Measurements from ENCODE around the gene ASCL1. TPM values are rescaled to one million over a fixed set of nuclear protein-coding genes. Genes with fewer than 3 reads are reported as not detected.

The ASCL1 gene
- total RNA-seq = not detected in 2 replicates

GRCh38 chr12:102957339-102958050, at the start of gene ASCL1:
TSS of gene ASCL1 (plus strand) at chr12:102957674. CDS start at chr12:102958245, 571 bp downstream.

DNA sequence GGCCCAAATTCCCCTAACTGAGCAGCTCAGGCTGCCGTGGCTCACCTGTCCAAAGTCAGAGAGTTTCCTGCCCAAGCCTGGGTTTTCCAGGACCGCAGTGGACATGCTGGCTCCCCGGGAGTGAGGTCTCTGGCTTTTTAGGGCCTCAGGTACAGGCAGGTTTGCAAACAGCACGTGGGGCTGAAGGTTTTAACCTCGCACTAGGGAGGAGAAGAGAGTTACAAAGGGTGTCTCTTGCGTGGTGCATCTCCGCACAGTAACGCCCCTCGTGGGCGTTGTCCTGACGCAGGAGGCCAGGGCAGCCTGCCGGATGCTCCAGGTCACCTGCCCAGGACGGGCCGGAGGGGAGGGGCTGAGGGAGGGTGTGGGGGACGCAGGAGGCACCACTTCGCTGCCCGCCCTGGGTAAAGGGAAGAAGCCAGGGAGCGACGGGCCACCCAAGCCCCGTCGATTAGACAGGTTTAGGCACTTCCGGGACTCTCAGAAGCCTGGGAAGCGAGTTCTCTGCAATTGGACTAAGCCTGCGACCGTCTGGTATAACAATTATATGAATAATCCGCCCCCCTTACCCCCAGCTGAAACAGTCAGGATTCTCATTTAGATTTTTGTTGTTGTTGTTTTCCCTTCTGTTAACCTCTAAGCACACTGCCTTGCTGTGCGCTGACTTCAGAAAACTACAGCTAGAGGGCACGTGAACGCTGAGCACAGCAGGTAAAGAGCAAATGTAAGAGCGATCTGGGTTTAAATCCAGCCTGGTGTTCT, 40.3 kb upstream of the ASCL1 start, which contains the start of gene PAH:
Gene PAH, minus strand, starts transcription at position 219 of the 762 bp plus-strand sequence. Its CDS starts 114 bp downstream, at position 105.

Other genes starting within 250 kb of the ASCL1 start
- gene PAH, start 40.4 kb upstream of the ASCL1 start, total RNA-seq = not detected in 2 replicates